ENCODE data around the gene NRG3.

GRCh38 chr10:82961864-82962263, 1086.9 kb downstream of the NRG3 start:
- no peak for TF ChIP-seq POLR2AphosphoS5 (IDR thresholded peaks at IDR 0.05)
- TF ChIP-seq CTCF (IDR thresholded peaks at IDR 0.05), result no peak
- TF ChIP-seq EP300 (IDR thresholded peaks at IDR 0.05; ENCODE audit: low read depth), result no peak

All from transverse colon (tissue), 4 donors.